Measurements from ENCODE around the gene CSTPP1.
A peak's percentile ranks its signal among the peaks of the same experiment; 100 is the strongest.

Gene CSTPP1

GRCh38 chr11:47021527-47021818, 84.9 kb downstream of the CSTPP1 start:
- no peak for DNase-seq (ENCODE audit: low read depth)
- H3K4me3 ChIP-seq (ENCODE audit: low read length), result no peak overlapping the region
- TF ChIP-seq CTCF (conservative IDR thresholded peaks at IDR 0.05; ENCODE audit: low read length), result no peak

- no peak for DNase-seq (ENCODE audit: low read depth)
Observed at GRCh38 chr11:47021965-47022364, 85.4 kb downstream of the CSTPP1 start.

GRCh38 chr11:47028195-47029093, 91.9 kb downstream of the CSTPP1 start:
- no peak for DNase-seq (ENCODE audit: low read depth)
- TF ChIP-seq CTCF (conservative IDR thresholded peaks at IDR 0.05; ENCODE audit: low read length), result no peak

More at GRCh38 chr11:47021965-47022364, 85.4 kb downstream of the CSTPP1 start:
- no peak for TF ChIP-seq CTCF (conservative IDR thresholded peaks at IDR 0.05; ENCODE audit: low read length)
- no peak overlapping the region for H3K4me3 ChIP-seq (ENCODE audit: low read length)

GRCh38 chr11:47033439-47033838, 96.9 kb downstream of the CSTPP1 start:
- no peak overlapping the region for H3K4me3 ChIP-seq (ENCODE audit: low read length)
- DNase-seq (ENCODE audit: low read depth), result peak; percentile 62
- no peak for TF ChIP-seq CTCF (conservative IDR thresholded peaks at IDR 0.05; ENCODE audit: low read length)

More at GRCh38 chr11:47028195-47029093, 91.9 kb downstream of the CSTPP1 start:
- H3K4me3 ChIP-seq (ENCODE audit: low read length), result no peak overlapping the region

GRCh38 chr11:47034091-47034490, 97.5 kb downstream of the CSTPP1 start:
- no peak for TF ChIP-seq CTCF (conservative IDR thresholded peaks at IDR 0.05; ENCODE audit: low read length)
- no peak overlapping the region for H3K4me3 ChIP-seq (ENCODE audit: low read length)
- no peak for DNase-seq (ENCODE audit: low read depth)

- H3K4me3 ChIP-seq (ENCODE audit: low read length), result no peak overlapping the region
- no peak for DNase-seq (ENCODE audit: low read depth)
- no peak for TF ChIP-seq CTCF (conservative IDR thresholded peaks at IDR 0.05; ENCODE audit: low read length)
Observed at GRCh38 chr11:47035108-47035507, 98.5 kb downstream of the CSTPP1 start.

- no peak for DNase-seq (ENCODE audit: low read depth)
- TF ChIP-seq CTCF (conservative IDR thresholded peaks at IDR 0.05; ENCODE audit: low read length), result no peak
- no peak overlapping the region for H3K4me3 ChIP-seq (ENCODE audit: low read length)
Observed at GRCh38 chr11:47044119-47044518, 107.6 kb downstream of the CSTPP1 start.

Measured in AG10803 (cell line).